Panc1 (cell line): Measurements from ENCODE around the gene PAPPA.

Experiments used
- POLR2AphosphoS5 ChIP-seq: IDR thresholded peaks from 2 replicates; pipeline ENCODE4 v1.6.1; 2012; ENCODE audit warnings: mild to moderate bottlenecking, low read depth, low read length, moderate library complexity
- TF ChIP-seq, protein P1 (sequence below): fragments of 450-650 bp; IDR thresholded peaks from 2 replicates; pipeline ENCODE4 v1.5.1; 2017; ENCODE audit warnings: mild to moderate bottlenecking
- TF ChIP-seq, protein P2 (sequence below), 2 experiments: IDR thresholded peaks; 2 replicates each; pipeline ENCODE4 v1.6.1; 2011 to 2012; ENCODE audit warnings: low read depth in 2 of 2, control low read depth in 1 of 2, low read length in 1 of 2, mild to moderate bottlenecking in 1 of 2, moderate library complexity in 1 of 2; ENCODE audit not compliant: insufficient read depth in 1 of 2

GRCh38 chr9:116286297-116286696, 132.7 kb downstream of the PAPPA start:
- TF ChIP-seq, protein P1, sequence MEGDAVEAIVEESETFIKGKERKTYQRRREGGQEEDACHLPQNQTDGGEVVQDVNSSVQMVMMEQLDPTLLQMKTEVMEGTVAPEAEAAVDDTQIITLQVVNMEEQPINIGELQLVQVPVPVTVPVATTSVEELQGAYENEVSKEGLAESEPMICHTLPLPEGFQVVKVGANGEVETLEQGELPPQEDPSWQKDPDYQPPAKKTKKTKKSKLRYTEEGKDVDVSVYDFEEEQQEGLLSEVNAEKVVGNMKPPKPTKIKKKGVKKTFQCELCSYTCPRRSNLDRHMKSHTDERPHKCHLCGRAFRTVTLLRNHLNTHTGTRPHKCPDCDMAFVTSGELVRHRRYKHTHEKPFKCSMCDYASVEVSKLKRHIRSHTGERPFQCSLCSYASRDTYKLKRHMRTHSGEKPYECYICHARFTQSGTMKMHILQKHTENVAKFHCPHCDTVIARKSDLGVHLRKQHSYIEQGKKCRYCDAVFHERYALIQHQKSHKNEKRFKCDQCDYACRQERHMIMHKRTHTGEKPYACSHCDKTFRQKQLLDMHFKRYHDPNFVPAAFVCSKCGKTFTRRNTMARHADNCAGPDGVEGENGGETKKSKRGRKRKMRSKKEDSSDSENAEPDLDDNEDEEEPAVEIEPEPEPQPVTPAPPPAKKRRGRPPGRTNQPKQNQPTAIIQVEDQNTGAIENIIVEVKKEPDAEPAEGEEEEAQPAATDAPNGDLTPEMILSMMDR = no peak
- TF ChIP-seq, protein P2, sequence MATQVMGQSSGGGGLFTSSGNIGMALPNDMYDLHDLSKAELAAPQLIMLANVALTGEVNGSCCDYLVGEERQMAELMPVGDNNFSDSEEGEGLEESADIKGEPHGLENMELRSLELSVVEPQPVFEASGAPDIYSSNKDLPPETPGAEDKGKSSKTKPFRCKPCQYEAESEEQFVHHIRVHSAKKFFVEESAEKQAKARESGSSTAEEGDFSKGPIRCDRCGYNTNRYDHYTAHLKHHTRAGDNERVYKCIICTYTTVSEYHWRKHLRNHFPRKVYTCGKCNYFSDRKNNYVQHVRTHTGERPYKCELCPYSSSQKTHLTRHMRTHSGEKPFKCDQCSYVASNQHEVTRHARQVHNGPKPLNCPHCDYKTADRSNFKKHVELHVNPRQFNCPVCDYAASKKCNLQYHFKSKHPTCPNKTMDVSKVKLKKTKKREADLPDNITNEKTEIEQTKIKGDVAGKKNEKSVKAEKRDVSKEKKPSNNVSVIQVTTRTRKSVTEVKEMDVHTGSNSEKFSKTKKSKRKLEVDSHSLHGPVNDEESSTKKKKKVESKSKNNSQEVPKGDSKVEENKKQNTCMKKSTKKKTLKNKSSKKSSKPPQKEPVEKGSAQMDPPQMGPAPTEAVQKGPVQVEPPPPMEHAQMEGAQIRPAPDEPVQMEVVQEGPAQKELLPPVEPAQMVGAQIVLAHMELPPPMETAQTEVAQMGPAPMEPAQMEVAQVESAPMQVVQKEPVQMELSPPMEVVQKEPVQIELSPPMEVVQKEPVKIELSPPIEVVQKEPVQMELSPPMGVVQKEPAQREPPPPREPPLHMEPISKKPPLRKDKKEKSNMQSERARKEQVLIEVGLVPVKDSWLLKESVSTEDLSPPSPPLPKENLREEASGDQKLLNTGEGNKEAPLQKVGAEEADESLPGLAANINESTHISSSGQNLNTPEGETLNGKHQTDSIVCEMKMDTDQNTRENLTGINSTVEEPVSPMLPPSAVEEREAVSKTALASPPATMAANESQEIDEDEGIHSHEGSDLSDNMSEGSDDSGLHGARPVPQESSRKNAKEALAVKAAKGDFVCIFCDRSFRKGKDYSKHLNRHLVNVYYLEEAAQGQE (IDR thresholded peaks at IDR 0.05; ENCODE audit: insufficient read depth in 1 of 2, low read depth in 2 of 2, low read length in 1 of 2) = no peak
- no peak for TF ChIP-seq POLR2AphosphoS5
